Measurements from ENCODE around the gene DNAH14. TPM values are rescaled to one million over a fixed set of nuclear protein-coding genes. Genes with fewer than 3 reads are reported as not detected.
"Not testable (repeated sequence)": the region's sequence is repeated elsewhere in the genome, so short reads cannot be mapped to it uniquely, and the experiment has no call there.

The DNAH14 gene
- not detected for total RNA-seq

DNA sequence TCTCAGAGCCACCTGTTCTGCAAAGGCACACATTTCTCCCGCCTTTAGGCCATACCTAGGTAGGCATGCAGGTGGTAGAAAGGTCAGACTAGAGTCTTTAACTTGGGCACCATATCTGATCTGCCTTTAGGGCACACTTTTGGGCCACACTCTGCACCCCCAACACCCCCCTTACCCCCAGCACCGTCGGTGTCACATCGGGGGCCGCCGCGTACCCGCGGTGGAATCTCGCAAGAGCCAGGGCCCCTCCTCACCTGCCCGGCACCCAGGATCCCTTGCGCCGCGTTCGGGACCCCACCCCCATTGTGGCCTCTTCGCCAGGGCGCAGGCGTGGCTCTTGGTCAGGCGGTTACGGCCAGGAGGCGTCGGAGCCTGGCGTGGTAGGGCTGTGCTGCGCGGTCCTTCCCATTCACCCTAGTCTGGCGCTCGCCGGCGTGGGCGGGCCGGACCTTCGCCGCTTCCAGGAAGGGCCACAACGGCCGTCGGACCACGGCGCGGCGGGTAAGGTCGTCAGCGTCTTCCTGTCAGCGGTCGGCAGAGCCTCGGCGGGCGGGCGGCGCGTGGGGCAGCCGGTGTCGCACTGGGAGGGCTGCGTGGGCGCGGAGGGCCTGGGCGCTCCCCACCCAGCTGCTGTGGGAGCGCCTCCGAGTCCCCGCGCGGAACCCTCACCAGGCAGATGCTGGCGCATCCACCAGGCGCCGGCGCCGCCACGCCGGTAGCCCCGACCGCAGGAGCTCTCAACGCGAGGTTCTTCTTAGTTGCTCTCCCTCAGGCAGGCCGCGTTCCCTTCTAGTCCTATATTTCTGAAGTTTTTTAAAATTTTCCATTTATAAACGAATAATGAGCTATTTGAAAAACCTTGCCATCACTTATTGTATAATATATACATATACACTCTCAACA, at the start of gene DNAH14:
DNAH14 (plus strand) TSS at position 341 of the 903 bp plus-strand sequence. CDS start 23,028 bp downstream, outside the sequence.
- no peak for DNase-seq

DNA sequence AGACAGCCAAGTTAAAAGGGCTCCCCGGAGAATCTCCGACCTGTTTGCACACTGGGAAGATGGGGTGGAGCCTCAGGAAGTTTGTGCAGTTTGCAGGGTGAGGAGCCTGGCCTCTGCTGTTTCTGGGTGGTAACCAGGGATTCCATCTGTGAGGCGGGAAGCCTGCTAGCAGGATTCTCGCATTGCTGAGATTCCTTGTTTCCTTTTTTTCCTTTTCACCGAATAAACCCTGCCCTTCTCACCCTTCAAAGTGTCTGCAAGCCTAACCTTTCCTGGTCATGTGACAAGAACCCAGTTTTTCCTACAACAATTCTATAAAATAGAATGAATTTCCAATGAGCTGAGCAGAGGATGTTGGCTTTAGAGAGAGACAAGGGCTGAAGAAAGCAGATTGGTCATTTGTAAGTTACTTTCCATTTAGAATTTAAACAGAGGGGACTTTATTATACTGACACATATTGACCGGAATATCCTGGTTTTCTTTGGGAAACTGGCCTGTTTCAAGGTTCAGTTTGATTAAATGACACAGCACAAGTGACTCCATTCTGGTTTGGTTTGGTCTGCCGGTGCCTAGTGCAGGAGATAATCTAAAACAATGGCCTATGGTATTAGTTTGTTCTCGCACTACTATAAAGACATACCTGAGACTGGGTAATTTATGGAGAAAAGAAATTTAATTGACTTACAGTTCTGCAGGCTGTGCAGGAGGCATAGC, 48.7 kb upstream of the DNAH14 start:
- DNase-seq: no peak

DNA sequence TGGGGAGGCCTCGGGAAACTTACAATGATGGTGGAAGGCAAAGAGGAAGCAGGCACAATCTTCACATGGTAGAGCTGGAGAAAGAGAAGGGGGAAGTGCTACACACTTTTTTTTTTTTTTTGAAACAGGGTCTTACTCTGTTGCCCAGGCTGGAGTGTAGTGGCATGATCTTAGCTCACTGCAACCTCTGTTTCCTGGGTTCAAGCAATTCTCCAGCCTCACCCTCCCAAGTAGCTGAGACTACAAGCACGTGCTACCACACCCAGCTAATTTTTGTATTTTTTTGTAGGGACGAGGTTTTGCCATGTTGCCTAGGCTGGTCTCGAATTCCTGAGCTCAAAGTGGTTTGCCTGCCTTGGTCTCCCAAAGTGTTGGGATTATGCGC, 48.2 kb upstream of the DNAH14 start:
- DNase-seq: not testable (repeated sequence)

DNA sequence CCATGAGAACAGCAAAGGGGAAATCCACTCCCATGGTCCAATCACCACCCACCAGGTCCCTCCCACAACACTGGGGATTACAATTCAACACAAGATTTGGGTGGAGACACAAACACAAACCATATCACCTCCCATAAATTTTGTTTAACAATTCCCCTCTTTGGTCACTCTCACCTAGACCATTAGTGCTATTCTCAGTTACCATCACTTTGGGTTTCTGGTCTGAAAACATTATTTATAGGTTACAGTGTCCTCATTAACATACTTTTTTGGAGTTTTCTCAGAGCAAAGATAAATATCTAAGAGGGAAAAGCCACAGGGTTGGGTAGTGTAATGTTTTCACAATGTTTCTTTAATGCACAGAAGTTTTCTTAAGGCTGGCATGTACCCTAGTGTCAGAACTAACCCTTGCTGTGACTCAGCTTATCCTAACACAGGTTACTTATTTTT, 47.7 kb upstream of the DNAH14 start:
- DNase-seq: no peak

DNA sequence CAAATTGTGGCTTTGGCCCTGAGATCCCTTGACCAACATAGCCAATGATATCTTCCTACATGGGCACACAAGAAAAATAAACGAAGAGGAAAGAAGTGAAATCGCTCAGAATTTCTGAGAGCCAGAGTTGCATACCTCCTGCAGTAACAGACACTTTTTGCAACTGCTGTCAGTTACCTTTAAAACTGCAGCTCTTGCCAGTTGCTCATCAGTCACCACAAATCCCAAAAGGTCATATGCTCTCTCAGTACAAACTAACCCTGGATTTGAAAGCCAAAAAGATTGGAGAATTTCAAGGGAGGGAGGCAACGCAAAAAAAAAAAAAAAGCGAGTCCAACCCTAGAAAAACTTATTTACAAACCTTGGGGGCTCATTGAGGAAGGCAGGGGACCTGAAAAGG, 47.2 kb upstream of the DNAH14 start:
- no peak for DNase-seq

DNA sequence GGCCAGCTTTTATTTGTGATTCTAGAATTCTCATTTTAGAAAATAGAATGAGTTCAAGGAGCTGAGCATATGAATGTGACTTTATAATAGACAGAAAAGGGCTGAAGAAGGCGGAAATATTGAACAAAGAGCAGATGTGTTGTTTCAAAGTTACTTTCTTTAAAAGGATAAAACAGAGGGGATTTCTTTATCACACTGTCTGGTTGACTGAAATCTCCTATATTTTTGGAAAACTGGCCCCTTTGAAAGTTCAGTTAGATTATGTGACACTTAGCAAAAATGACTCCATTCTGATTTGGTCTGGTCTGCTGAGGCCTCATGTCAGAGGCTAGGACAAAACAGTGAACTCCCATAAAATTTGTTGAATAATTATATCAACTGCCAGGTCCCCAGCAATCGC, 46.4 kb upstream of the DNAH14 start:
- DNase-seq: no peak

DNA sequence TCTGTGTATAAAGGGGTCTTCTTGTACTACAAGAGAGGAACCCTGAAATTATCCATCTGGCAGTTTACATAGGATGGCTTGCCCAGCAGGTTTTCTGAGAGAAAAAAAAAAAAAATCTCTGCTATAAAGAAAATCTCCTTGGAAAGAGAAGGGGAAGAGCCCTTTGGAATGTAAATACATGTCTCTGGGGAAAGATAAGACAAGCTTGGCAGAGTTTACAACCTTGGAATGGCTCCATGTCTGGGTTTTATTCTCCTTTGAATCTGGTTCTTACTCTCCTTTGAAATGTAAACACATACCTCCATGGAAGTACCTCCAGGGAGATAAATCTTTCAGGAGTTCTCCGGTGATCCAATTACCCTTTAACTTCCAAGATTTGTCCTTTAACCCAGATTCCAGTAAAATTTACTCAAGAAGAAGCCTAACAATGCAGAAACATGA, 45.1 kb upstream of the DNAH14 start:
- no peak for DNase-seq

DNA sequence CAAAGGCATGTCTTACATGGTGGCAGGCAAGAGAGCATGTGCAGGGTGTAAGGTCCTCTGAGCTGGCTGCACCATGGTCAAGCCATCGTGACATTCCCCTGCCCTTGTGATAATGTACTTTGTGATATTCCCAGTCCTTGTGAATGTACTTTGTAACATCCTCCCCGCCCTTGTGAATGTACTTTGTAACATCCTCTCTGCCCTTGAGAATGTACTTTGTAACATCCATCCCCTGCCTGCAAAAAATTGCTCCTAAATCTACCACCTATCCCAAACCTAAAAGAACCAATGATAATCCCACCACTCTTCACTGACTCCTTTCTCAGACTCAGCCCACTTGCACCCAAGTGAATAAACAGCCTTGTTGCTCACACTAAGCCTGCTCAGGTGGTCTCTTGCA, 44.1 kb upstream of the DNAH14 start:
- not testable (repeated sequence) for DNase-seq

DNA sequence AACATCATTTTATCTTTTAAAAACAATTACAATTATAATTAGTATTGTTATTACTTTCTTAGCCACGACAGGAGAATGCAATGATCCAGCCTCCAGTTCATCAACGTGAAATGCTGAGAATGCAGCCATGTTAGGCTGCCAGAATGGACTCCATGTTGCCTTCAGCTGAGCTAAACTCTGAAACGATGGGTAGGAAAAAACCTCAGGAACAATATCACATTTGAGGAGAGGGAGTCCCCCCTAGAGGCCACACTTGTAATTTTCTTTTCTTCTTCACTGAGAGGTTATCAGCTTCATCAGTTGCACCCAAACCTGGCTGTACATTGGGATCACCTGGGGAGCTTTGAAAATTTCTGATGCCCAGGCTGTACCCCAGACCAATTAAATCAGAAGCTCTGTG, 34.6 kb upstream of the DNAH14 start:
- no peak for DNase-seq

DNA sequence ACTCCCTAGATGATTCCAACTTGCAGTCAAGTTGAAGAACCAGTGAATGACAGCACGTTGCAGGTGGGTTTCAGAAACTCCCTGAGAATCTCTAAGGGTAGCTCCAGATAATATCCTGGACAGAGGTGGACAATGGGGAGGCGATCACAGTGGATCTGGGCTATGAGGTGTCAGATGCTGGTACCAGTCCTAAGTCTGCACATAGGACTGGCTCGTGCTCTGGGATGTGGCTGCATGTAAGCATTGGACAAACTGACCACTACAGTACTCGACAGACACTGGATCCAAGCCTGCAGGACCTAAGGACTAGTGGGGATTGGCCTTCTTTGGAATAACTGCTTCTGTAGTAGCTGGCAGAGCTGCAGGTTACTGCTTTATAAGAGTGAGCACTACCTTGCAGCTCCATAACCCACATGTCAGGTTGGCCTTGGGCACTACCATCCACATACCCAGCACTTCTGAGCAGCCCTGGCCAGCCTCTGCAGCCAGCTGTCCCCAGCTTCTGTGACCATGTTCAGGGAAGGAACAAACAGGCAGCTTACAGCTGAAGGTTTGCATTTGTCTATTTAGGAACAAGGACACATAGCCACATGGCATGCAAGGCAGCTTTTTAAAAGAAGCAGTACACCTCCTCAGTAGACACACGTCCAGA, 33.2 kb upstream of the DNAH14 start:
- DNase-seq: no peak

DNA sequence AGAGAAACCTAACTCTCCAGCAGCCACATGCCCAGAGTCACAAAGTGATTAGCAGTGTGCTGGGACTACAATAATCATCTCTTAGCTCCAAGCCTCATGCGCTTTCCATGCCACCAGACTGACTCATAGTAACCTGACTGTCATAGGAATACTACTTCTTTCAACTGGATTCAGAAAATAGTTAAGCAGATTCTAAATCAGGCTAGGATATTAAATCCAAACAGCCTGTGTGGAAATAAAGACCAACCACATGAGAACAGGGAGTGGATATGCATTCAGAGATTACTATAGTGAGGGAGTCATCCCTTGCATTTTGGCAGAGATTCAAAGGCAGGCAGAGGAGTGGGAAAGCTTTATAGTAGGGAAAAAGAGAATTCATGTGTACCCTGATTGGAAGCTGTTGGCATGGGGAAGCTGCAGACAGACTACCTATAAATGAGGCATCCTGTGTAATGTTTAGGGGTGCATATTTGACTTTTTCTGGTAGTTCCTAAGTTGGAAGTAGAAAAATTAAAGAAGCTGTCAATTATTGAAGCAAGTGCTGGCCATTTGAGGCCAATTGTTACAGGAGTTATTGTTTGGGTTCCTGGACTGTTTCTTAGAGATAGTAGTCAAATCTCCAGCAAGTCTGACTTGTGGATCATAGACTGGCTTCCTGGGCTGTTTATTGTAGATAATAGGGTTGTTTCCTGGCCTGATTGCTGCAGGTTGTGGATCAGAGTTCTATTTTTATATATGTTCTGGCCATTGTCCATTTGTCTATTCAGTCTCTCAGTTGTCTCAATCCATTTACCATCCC, 31.7 kb upstream of the DNAH14 start:
- DNase-seq: no peak

DNA sequence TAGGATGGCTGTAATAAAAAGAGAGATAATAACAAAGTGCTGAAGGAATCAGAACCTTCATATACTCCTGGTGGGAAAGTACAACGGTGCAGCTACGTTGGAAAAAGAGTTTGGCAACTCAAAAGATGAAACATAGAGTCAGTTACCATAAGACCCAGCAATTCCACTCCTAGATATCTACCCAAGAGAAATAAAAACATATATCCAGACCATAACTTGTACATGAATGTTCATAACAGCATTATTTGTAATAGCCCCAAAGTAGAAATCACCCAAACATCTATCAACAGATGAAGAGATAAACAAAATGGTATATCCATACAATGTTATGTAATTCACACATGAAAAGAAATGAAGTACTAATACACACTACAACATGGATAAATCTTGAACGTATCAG, 30.5 kb upstream of the DNAH14 start:
- no peak for DNase-seq

DNA sequence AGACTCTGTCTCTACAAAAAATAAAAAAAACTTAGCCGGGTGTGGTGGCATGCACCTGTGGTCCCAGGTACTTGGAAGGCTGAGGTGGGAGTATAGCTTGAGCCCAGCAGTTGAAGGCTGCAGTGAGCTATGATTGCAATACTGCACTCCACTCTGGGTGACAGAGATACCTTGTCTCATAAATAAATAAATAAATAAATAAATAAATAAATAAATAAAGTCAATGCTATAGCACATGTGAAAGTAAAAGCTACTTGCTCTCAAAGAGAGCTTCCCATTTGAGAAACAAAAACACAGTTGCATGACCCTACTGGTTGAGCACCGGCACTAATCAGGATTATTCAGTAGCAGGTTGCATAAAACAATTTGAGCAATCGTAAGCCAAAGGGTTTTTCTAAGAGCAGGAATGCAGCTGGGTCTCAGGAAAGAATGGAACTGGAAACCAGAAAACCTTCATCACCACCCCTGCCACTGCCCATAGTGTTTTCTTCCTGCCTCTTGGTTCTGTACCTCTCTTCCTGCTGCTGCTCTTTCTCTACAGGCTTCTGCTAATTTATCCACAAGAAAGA, 29.3 kb upstream of the DNAH14 start:
- no peak for DNase-seq

DNA sequence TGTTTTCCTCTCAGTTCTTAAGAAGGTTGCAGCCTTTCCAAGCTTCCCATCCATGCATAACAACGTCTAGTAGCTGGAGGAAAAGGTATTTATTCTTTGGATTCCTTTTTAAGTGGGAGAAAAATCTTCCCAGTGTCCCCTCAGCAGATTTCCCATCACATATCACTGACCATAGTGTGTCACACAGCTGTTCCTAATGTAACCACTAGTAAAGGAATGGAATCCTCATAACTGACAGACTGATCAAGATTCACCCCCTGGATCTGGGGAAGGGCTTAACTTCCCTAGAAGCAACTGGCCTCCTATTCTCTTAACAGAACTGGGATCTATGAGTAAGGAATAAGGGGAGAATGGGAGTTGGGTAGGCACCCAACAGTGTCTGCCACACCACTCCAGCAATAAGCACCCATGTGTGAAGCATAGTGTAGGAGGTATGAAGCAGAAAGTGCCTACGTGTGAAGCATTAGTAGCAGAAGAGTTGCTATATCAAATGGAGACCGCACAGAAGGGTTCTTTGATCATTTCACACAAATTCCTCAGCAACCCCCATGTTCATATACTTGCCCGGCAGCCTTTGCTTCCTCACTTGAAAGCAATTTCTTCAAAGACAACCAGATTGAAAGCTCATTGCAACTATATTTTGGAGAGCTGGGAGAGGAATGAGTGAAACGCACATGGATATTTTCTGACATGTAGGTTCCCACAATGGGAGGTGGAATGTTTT, 28.2 kb upstream of the DNAH14 start:
- DNase-seq: no peak

DNA sequence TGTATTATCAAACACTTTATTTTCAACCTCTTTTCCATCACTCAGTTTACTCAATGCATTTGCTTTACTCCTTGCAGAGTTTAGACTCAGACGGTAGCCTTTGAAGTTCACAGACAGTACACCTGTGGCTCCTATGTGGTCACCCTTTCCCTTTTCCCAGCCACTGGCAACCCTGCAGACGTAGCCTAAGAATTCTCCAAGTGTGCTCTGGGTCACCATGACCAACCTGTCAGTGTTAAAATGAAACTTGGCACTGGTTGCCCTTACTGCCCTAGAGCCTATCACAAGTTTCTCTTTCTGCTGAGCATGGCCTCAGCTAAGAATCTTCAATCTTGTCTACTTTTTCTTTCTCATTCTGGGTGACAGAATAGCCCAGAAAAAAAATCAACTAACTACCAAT, 25.5 kb upstream of the DNAH14 start:
- no peak for DNase-seq

DNA sequence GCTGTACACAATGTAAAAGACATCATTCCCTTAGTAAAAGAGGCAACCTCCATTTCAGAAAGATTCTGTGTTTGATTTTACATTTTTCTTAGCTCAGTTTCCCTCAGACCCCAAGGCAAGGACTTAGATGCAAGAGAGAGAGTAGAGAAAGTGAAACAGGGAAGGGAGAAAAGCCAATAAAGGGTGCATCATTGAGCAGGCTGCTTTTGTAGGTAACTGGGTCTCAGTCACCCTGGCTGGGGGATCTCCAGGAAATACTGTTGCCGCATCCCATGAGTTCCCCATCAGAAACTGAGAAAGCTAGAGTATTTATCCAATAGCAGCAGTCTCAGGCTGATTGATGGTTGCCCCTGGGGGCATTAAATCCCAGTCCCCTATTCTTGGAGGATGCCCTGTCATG, 23.1 kb upstream of the DNAH14 start:
- no peak for DNase-seq

DNA sequence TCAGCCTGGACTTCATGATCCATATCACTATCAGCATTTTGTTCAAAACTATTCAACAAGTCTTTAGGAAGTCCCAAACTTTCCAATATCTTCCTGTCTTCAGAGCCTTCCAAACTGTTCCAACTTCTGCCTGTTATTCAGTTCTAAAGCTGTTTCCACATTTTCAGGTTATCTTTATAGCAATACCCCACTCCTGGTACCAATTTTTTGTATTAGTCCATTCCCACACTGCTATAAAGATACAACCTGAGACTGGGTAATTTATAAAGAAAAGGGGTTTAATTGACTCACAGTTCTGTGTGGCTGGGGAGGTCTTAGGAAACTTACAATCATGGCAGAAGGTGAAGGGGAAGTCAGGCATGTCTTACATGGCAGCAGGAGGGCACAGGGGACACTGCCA, 18.3 kb upstream of the DNAH14 start:
- DNase-seq: no peak

DNA sequence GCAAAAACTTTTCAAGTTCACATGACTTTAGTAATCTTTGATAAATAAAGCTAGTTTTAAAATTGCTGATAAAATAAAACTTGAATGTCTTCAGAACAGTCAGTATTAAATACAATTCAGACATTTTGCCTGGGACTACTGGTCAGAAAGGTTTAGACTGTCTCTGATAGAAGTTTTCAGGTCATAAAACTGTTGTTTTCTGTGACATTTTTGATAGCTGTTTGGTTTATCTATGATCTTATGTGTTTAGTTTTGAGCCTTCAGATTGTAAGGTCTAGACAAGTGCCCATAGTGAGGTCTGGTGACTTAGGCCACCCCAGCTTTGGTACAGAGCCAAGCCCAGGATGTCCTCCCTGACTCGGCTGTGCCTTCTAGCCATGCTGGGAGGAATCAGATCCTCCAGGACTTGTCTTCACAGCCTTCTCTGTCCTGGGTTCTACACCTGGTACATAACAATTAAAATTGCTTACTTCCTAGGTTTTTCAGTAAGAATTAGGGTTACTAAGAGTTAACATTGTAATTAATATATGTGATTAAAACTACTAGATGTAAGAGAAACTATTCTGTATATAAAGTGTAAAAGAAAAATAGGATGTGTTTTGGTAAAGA, 15.1 kb upstream of the DNAH14 start:
- no peak for DNase-seq

DNA sequence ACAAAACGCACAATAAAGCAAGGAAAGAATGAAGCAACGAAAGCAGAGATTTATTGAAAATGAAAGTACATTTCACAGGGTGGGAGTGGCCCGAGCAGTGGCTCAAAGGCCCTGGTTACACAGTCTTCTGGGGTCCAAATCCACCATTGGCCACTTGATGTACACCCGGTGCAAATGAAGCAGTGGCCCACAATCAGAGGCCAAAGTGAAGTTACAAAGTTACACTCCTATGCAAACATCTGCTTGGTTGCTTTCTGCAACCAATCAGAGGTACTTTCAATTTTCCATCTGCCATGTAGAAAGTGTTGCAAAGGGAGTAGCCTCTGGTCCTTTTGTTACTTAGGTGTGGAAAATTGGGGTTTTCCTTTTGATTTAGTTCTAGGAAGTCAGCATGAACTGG, 10.0 kb upstream of the DNAH14 start:
- no peak for DNase-seq

DNA sequence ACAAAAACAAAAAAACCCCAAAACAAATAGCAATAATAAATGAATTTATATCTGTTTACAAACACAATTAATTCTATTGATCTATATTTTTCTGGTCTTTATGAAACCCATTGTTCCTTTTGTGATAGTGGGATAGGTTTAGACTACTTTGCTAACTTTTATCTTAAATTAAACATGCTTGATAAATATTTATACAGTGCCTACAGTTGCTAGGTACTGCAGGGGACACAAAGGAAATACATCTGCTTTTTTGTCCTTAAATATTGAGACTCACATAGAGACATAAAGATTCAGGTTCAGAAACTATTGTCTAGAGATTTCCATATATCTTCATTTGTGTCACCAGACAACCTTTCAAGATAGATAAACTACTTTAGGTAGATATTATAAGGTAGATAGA, 8.5 kb upstream of the DNAH14 start:
- no peak for DNase-seq

DNA sequence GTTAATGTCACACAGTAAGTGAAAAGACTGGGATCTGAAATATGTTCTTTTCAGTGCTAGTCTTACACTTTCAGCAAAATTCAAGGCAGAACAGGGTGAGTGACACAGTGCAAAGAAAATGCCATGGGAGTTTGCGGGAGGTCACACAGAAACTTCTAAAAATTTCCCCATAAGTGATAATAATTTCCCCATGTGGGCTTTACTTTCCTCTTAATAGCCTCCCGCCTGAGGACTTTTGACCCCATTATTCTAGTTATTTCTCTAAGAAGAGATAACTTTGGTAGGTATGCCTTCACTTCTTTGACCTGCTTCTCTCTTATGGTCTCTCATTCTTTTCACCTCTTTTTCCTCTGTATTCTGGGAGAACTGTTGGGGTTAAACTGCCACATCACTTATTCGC, 8.1 kb upstream of the DNAH14 start:
- DNase-seq: no peak

Data from effector CD4-positive, alpha-beta T cell (primary cell).